ENCODE data around the gene METTL26.

METTL26 gene

GRCh38 chr16:595942-596735 is 40.0 kb downstream of the METTL26 start:
- DNase-seq (ENCODE audit: low read depth in 2 of 2): no peak

- no peak for DNase-seq (ENCODE audit: low read depth in 2 of 2)
Observed at GRCh38 chr16:595094-595528, 41.0 kb downstream of the METTL26 start.

GRCh38 chr16:593807-594206 is 42.3 kb downstream of the METTL26 start:
- DNase-seq (ENCODE audit: low read depth in 2 of 2): no peak

- no peak for DNase-seq (ENCODE audit: low read depth in 2 of 2)
Observed at GRCh38 chr16:593406-593805, 42.7 kb downstream of the METTL26 start.

- DNase-seq (ENCODE audit: low read depth in 2 of 2): no peak
Observed at GRCh38 chr16:592518-593306, 43.4 kb downstream of the METTL26 start.

- no peak for DNase-seq (ENCODE audit: low read depth in 2 of 2)
Observed at GRCh38 chr16:591892-592517, 44.1 kb downstream of the METTL26 start.

- DNase-seq (ENCODE audit: low read depth in 2 of 2): no peak
Observed at GRCh38 chr16:591231-591630, 44.9 kb downstream of the METTL26 start.

- DNase-seq (ENCODE audit: low read depth in 2 of 2): no peak
Observed at GRCh38 chr16:590815-591200, 45.3 kb downstream of the METTL26 start.

- no peak for DNase-seq (ENCODE audit: low read depth in 2 of 2)
Observed at GRCh38 chr16:590188-590814, 45.8 kb downstream of the METTL26 start.

GRCh38 chr16:589658-590187 is 46.4 kb downstream of the METTL26 start, which contains the start of gene RAB40C:
Gene RAB40C, plus strand, starts transcription at chr16:590066. Its CDS starts 226 bp downstream, at chr16:590292.
- peak; percentile 99 for DNase-seq (ENCODE audit: low read depth in 2 of 2)

- DNase-seq (ENCODE audit: low read depth in 2 of 2): peak; percentile 95
Observed at GRCh38 chr16:588889-589657, 47.0 kb downstream of the METTL26 start.

GRCh38 chr16:588639-588888 is 47.5 kb downstream of the METTL26 start:
- DNase-seq (ENCODE audit: low read depth in 2 of 2): peak; percentile 60 to 65

- DNase-seq (ENCODE audit: low read depth in 2 of 2): no peak
Observed at GRCh38 chr16:586645-587590, 49.2 kb downstream of the METTL26 start.

- no peak for DNase-seq (ENCODE audit: low read depth in 2 of 2)
Observed at GRCh38 chr16:586047-586644, 50.0 kb downstream of the METTL26 start.

- DNase-seq (ENCODE audit: low read depth in 2 of 2): no peak
Observed at GRCh38 chr16:585351-585750, 50.8 kb downstream of the METTL26 start.

All from stimulated activated CD4-positive, alpha-beta T cell treated with anti-CD3 and anti-CD28 coated beads, Interleukin-15, amount 100 ng/mL, for 48 hours (primary cell).